Measurements from ENCODE around the gene NCOA7. TPM values are rescaled to one million over a fixed set of nuclear protein-coding genes. Genes with fewer than 3 reads are reported as not detected.
A peak's percentile ranks its signal among the peaks of the same experiment; 100 is the strongest.

The NCOA7 gene
- polyA plus RNA-seq, 1 of the 3 experiments (the other 2 are of a cell fraction): 16.3 TPM

GRCh38 chr6:125924697-125925358, 134.1 kb downstream of the NCOA7 start:
- CTCF ChIA-PET: interaction anchor here (1.3 to 4.2 kb wide), 3 partner anchors 16 to 32 kb away, joined by 3 to 18 read pairs (median 13); partner anchors contain the start of gene HINT3
- 82% methylated on average over 1 of the region's 2 CpGs for WGBS (ENCODE audit: low lambda C conversion rate)
- TF ChIP-seq EP300 (IDR thresholded peaks at IDR 0.05; ENCODE audit: borderline replicate concordance in 1 of 2, low read depth in 1 of 2, low read length in 1 of 2): no peak
- no peak for TF ChIP-seq RCOR1 (IDR thresholded peaks at IDR 0.05; ENCODE audit: low read length)
- TF ChIP-seq FOXM1 (IDR thresholded peaks at IDR 0.05; ENCODE audit: low read depth): no peak
- TF ChIP-seq TAF1 (IDR thresholded peaks at IDR 0.05; ENCODE audit: borderline replicate concordance, low read depth, low read length): no peak
- no peak for TF ChIP-seq TEAD4 (IDR thresholded peaks at IDR 0.05; ENCODE audit: borderline replicate concordance, insufficient read depth)
- no peak for TF ChIP-seq ELF1 (IDR thresholded peaks at IDR 0.05)
- no peak for TF ChIP-seq GABPA (IDR thresholded peaks at IDR 0.05; ENCODE audit: low read depth)
- no peak for TF ChIP-seq FOXJ3 (CRISPR knock-in tag; IDR thresholded peaks at IDR 0.05)
- no peak for TF ChIP-seq IRF3 (IDR thresholded peaks at IDR 0.05; ENCODE audit: low read depth, low read length)

GRCh38 chr6:125926711-125927110, 136.0 kb downstream of the NCOA7 start:
- DNase-seq: no peak
- H3K9me2 ChIP-seq: no peaks in the 10 kb centered on the region
- H2AFZ ChIP-seq (ENCODE audit: low read depth): no peak overlapping the region
- peaks cover 0 to 11% of the 10 kb centered on the region in 2 experiments; a peak in 2 of 4 replicates for H3K4me1 ChIP-seq (ENCODE audit: control insufficient read depth in 1 of 2, insufficient read depth in 2 of 2, low read depth in 1 of 2, low read length in 1 of 2)
- H3K36me3 ChIP-seq (replicated peaks in 1 of 2; ENCODE audit: control insufficient read depth in 1 of 2, insufficient read depth in 2 of 2, low read length in 1 of 2): peaks cover 41 to 79% of the 10 kb centered on the region in 2 experiments
- H3K9ac ChIP-seq: no peak overlapping the region
- no peaks in the 10 kb centered on the region for H3K9me3 ChIP-seq
- no peaks in the 10 kb centered on the region for H3K27me3 ChIP-seq (ENCODE audit: insufficient read depth)
- peak overlapping the region in 1 of 2 experiments; percentile 10; a peak in 2 of 4 replicates for H3K27ac ChIP-seq (ENCODE audit: low read depth in 2 of 2, low read length in 1 of 2)
- ChIA-PET CTCF (interaction anchor here (0.9 to 3.6 kb wide), 2 partner anchors 13 to 30 kb away, joined by 3 to 18 read pairs; partner anchors contain the start of gene HINT3), POLR2A (no interaction called here)
- 90% methylated on average over 3 of the region's 3 CpGs for WGBS (ENCODE audit: low lambda C conversion rate)
- TF ChIP-seq NFIC (IDR thresholded peaks at IDR 0.05; ENCODE audit: borderline replicate concordance) (no peak), CHD2 (IDR thresholded peaks at IDR 0.05; ENCODE audit: low read length, partially characterized antibody) (no peak), EP300 (IDR thresholded peaks at IDR 0.05; ENCODE audit: borderline replicate concordance in 1 of 2, low read depth in 1 of 2, low read length in 1 of 2) (no peak), JUND (IDR thresholded peaks at IDR 0.05) (no peak), RFX5 (IDR thresholded peaks at IDR 0.05; ENCODE audit: low read length) (no peak), TCF12 (IDR thresholded peaks at IDR 0.05) (no peak), ELF1 (IDR thresholded peaks at IDR 0.05) (no peak), SIN3A (IDR thresholded peaks at IDR 0.05; ENCODE audit: borderline replicate concordance, low read depth, low read length) (no peak), POLR2AphosphoS5 (IDR thresholded peaks at IDR 0.05; ENCODE audit: low read depth, low read length) (no peak), TAF1 (IDR thresholded peaks at IDR 0.05; ENCODE audit: borderline replicate concordance, low read depth, low read length) (no peak)
- no peaks in the 10 kb centered on the region for H3F3A ChIP-seq (replicated peaks; ENCODE audit: insufficient read depth)
- no peaks in the 10 kb centered on the region for H3K79me2 ChIP-seq (ENCODE audit: insufficient read depth)
- no peak overlapping the region for H3K4me2 ChIP-seq
- no peak overlapping the region for H3K4me3 ChIP-seq (ENCODE audit: low read depth in 2 of 2, low read length in 1 of 2)
- no peaks in the 10 kb centered on the region for H4K20me1 ChIP-seq (ENCODE audit: insufficient read depth)

More at GRCh38 chr6:125924697-125925358, 134.1 kb downstream of the NCOA7 start:
- Histone ChIP-seq H3K4me3 (ENCODE audit: low read depth in 2 of 2, low read length in 1 of 2) (no peak overlapping the region), H2AFZ (ENCODE audit: low read depth) (no peak overlapping the region), H3K4me1 (ENCODE audit: control insufficient read depth in 1 of 2, insufficient read depth in 2 of 2, low read depth in 1 of 2, low read length in 1 of 2) (peaks cover 0 to 11% of the 10 kb centered on the region in 2 experiments; a peak in 2 of 4 replicates), H3K4me2 (no peak overlapping the region), H3K27ac (ENCODE audit: low read depth in 2 of 2, low read length in 1 of 2) (peak overlapping the region in 1 of 2 experiments; percentile 25; a peak in 1 of 4 replicates), H3K9me3 (no peaks in the 10 kb centered on the region), H3K27me3 (ENCODE audit: insufficient read depth) (no peaks in the 10 kb centered on the region), H3K9ac (no peak overlapping the region), H3F3A (replicated peaks; ENCODE audit: insufficient read depth) (no peaks in the 10 kb centered on the region), H3K79me2 (ENCODE audit: insufficient read depth) (no peaks in the 10 kb centered on the region), H3K9me2 (no peaks in the 10 kb centered on the region), H4K20me1 (ENCODE audit: insufficient read depth) (no peaks in the 10 kb centered on the region), H3K36me3 (replicated peaks in 1 of 2; ENCODE audit: control insufficient read depth in 1 of 2, insufficient read depth in 2 of 2, low read length in 1 of 2) (peaks cover 44 to 76% of the 10 kb centered on the region in 2 experiments)
- no peak for DNase-seq
- POLR2A ChIA-PET: no interaction called here

All from SK-N-SH (cell line).